Right ventricle myocardium inferior (tissue), 1 donor: ENCODE data around the gene CHRM3. TPM values are rescaled to one million over a fixed set of nuclear protein-coding genes. Genes with fewer than 3 reads are reported as not detected.

Source experiments
- ATAC-seq: fragments of 200-7000 bp; cut with Tn5 transposase; one replicate; pipeline ENCODE4 v1.9.1; 2020; ENCODE audit warnings: mild to moderate bottlenecking, moderate library complexity
- DNase-seq: peaks from one replicate; pipeline ENCODE4 v3.0.0; 2021; ENCODE audit errors: missing footprints
- intact Hi-C: fragments of 100-400 bp; cut with DNase I; formaldehyde crosslinking; loops from one replicate; pipeline ENCODE4 v1.11.0; 2022
- total RNA-seq: library from RNA; stranded (reverse); fragmentation: NEBNext Ultra II Directional; extraction: Animal tissue kit (Norgen Biotek cat#: 25700); gene quantifications from one replicate; pipeline ENCODE4 v1.2.1, GENCODE V29; 2021
- donor health status: DM: no; HTN: yes; CAD: no; lungs with severe emphysema.

The CHRM3 gene
- total RNA-seq, 1 donor from 2014 or later, result 0.35 TPM

DNA sequence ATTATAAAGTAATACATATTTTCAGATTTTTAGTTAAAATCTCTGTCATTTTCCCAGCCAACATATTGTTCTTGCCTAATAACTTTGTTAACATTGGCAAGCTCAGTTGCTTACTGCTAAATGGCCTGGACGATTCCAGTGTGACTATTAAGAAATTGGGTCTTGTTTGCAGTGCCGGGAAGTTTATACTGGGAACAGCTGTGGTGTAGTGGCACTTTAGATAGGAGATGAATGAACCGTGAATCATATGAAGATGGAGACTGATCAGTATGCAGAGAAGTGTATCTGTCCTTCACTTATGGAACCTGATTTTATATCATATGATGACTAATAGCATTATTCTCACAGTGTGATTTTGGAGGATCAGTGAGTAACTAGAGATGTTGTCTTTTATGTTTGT lies 3.3 kb downstream of the CHRM3 start:
- intact Hi-C loops, result no loop called here
- ATAC-seq (no peak), DNase-seq (no peak)

DNA sequence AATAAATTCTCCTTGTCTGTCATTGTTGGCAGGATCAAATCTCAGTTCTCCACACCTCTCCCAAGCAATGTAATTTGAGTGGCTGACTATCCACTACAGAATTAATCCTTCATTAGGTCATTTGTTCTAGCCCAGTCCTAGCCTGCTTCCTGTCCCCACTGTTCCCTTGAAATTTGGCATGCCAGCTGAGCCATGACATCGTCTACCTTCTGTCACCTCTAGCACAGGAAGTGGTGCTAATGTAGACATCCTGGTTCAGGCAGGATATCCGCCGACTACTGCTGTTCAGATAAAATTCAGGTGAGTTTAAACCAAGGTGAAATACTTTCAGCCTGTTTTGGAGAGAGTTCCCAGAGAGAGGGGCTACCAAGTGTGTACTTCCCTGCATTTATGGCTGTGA lies 5.9 kb downstream of the CHRM3 start:
- intact Hi-C loops, result no loop called here
- ATAC-seq, result no peak
- no peak for DNase-seq

DNA sequence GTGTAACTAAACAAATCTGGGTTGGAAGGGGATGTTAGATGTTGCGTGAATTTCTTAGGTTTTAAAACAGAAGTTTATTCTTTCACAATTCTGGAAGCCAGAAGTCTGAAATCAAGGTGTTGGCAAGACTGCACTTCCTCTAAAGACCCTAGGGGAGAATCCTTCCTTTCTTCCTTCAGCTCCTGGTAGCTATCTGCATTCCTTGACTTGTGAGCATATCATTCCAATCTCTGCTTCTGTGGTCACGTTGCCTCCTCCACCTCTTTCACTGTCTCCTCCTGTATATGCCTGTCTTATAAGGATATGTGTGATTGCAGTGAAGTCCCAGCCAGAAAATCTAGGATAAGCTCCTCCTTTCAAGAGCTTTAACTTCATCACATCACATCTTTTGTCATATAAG lies 7.7 kb downstream of the CHRM3 start:
- ATAC-seq (no peak), DNase-seq (no peak)
- intact Hi-C loops, result no loop called here

DNA sequence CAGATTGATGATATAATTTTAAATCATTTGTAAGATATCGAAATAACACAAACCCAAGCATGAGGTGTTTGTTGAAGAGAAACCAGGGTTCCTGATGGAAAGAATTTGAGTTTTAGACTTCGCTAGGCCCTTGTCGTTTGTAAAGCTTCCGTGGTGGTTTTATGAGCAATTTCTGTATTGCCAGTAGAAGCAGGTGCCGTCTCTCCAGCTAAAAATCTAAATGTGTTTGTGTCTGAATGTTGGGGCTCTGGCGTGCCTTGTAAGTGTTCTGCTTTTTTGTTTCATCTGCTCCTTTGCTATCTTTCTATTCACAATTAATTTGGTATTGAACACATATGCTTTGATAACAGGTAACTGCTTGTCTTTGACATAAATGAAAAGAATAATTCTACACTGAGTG lies 27.5 kb downstream of the CHRM3 start:
- intact Hi-C loops, result no loop called here
- DNase-seq, result no peak
- ATAC-seq, result no peak

DNA sequence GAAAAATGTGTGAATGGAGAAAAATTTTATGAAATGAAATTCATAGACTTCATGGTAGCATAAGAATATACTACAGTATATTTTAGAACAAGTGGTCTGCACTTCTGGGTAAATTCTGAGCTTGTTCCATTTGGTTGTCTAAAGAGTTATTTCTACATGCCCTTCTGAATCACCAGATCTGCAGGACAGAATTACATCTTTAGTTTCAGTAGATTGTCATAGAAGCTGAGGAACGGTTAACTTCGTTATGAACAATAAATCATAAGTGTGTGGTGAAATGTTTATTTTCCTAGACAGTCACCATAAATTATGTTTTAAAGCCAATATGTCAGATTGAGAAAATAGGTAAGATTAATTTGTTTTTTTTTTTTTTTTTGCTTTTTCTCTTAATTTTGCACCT lies 30.9 kb downstream of the CHRM3 start:
- DNase-seq (no peak), ATAC-seq (no peak)
- intact Hi-C loops, result no loop called here

DNA sequence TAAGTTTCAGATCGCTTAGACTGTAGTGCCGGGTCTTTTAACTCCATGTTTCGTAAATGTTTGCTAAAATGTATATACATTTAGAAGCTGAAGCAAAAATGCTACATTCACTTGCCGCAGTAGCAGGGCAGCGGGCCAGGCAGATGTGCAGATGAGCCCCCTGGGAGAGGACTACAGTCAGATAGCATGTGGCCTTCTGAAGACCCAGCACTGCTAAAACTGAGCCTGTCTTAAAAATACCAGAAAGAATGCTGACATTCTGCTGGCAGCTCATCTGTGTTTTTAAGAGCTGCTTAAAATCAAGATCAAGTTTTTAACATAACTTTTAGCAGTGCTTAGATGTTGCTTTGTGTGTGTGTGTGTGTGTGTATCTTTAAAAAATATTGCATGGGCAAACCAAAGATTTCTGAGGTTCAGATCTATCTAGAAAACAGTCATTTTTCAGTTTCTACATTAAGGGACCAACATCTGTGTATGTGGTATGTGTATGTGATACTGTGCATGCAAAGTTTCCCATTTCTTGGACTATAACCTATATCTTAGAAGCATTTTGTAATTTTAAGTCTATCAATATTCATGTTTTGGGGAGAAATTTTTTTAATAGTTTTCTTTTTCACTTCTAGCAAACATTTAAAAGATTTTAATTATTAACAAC lies 31.7 kb downstream of the CHRM3 start:
- DNase-seq (no peak), ATAC-seq (no peak)
- intact Hi-C loops, result no loop called here

DNA sequence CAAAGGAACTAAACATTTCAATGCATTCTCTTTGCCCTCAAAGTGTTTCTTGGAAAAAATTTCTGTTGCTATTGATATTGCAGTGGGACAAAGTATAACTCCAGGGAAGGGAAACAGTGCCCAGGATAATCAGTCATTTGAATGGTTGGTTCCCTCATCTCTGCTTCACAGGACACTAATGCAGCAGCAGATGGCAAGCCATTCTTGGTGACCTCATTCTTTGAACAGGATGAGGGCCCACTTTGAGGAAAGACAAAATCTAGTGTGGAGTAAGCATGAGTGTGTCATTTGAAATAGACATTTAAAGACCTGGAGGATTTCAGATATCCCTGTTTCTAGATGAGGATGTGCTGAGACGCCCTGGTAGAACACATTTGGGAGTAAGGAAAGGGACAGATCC lies 32.3 kb downstream of the CHRM3 start:
- DNase-seq (no peak), ATAC-seq (no peak)
- intact Hi-C loops, result no loop called here

DNA sequence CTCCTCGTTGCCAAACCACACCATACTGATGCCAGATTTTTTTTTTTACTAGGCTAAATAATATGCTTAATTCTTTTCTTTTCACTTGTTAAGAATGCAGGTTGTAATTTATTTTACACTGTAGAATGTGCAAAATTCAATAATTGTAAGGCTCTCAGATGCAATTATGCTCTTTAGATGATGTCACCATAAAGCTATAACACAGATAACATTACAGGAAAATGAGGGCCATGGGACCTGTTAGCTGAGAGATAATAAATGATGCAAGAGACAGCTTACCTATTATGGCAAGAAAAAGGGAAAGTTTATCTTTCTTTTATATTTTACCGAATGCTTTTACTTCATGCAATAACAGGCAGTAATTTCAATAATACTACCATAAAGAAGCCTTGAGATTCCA lies 35.4 kb downstream of the CHRM3 start:
- intact Hi-C loops, result no loop called here
- no peak for DNase-seq
- no peak for ATAC-seq

DNA sequence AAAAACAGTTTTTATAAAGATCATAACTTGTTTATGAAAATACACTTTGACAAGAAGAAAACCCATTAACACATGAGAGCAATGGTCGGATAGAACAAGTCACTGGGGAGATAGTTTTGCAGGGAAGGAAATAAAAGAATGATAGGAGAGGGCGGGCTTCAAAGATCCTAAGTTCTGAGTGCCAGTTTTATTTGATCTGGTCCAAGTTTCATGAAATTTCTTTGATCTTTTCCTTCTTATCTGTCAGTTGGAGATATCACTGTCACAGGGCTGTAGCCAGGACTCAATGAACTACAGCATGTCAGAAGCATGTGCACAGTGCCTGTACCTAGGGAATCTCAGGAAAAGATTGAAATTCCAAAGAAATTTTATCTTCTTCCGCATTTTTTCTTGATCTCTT lies 36.5 kb downstream of the CHRM3 start:
- ATAC-seq, result no peak
- intact Hi-C loops, result no loop called here
- DNase-seq, result no peak

DNA sequence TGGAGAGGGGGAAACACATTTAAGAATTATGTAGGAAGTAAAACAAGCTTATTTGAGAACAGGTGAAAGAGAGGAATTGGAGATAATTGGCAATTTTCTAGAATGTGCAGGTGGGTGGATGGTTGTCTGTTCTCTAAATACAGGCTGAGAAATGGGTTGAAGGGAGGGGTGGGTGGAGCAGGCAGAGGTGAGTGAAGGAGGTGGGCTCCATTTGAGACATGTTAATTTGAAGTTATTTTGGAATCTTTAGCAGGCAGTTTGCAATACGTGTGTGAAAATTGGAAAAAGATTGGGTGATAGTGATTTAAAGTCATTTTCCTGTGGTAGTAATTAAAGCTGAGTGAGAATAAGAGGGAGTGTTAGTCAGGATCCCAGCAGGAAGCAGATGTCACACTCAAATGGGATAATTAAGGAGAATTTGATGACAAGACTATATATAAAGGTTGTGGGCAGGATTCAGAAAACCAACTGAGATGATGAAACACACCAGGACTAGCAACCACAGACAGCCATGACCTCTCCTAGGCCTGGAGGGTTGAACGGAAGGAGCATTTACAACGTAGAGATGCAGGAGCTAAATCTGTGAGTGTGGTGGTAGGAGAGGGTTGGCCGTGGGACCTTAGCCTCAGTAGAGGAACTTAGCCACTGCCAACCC lies 40.6 kb downstream of the CHRM3 start:
- ATAC-seq (no peak), DNase-seq (no peak)
- intact Hi-C loops, result no loop called here

DNA sequence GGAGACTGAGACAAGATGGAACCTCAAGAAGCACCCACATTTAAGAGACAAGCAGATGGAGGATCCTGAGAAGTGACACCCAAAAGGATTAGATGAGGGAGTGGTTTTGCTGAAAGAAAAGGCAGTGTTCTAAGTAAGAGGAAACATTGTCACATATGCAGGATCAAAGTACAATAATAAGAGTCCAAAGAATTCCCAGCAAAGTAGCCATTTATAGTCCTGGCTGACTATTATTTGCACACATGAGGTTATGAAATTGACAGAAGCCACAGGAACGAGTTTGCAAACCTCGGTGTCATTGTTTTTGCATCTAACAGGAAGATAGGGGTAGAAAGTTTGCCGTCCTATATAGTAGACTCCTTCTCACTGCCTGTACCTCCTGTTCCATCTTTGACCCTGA lies 41.3 kb downstream of the CHRM3 start:
- ATAC-seq, result no peak
- intact Hi-C loops, result no loop called here
- no peak for DNase-seq

DNA sequence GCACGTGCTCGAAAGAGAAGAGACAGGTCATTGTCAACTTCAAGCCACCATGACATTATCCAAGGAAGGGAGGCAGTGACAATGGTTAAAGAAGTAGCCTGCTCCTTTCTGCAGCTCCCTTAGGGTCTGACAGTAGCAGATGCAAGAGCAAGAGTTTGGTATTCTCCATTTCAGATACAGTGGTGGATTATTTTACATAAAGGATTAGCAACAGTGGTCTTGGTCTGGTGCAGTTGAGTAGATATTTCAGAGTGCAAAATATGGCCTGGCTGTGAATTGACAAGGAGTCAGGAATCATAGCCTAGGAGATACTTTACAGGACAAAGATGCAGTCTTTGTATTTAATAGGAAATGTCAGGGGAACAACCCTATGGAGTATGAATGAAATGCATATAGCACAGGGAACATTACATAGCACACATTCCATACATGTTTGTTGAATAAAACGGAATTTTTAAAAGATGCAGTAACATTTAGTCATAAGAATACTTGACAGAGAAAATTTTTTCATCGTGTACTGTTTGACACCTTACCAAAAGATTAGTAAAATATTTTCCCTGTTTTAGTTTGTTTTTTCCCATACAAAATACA lies 41.8 kb downstream of the CHRM3 start:
- no peak for DNase-seq
- intact Hi-C loops, result no loop called here
- no peak for ATAC-seq

DNA sequence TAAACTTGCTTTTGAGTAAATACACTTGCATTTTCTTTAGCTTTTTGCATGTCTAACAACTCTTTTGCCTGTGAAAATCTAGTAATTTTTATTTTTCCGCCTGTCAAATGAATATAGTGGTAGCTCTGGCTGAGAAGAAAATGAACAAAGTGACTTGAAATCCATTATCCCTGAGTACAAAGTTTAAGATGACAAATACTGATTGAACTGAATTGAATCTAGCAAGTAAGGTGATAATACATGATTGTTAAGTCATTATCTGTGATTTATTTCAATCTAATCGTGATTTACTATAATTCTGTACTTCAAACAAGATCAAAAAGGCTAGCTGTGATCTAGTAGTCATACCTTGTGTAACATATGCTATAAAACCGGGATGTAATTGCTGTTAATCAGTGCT lies 42.8 kb downstream of the CHRM3 start:
- ATAC-seq, result no peak
- no peak for DNase-seq
- intact Hi-C loops, result no loop called here

DNA sequence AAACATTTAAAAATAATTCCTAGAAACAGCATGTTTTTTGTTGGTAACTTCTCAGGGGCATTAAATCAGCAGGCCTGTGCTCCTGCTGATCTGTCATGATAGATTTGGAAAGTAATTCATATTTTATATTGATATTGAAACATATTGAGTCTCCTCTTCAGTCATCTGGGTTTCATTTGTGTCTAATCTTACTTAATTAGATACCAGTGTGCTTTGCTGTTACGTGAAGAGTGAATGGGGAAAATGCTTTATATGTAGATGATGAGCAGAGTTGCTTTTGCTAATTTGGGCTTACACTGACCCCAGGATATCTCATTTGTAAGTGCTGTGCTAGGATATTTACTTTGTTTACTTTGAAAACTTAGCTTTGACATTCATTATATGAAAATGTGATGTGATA lies 45.9 kb downstream of the CHRM3 start:
- intact Hi-C loops, result no loop called here
- ATAC-seq (no peak), DNase-seq (no peak)

DNA sequence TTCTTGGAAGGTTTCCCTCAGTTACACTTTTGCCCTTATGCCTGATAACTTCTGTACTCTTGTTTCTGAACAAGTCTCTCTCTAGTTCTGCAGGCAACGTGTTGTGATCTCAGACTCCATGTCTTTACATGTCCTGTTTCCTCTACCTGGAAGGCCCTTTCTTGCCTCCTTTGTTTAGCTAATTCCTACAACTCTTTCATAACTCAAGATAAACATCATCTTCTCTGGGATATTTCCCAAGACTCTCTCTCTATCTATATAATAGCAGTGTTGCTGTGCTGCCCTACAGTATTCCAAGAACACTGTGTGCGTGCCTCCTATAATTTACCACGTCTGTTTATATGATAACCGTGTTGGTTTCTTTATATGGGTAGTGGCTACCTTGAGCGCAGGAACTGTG lies 47.8 kb downstream of the CHRM3 start:
- DNase-seq (no peak), ATAC-seq (no peak)
- intact Hi-C loops, result no loop called here
